SK-N-SH treated with all-trans-retinoic acid at 6 μM for 48 hours (cell line): Measurements from ENCODE around the gene CACNA1C.
"Not testable (repeated sequence)": the region's sequence is repeated elsewhere in the genome, so short reads cannot be mapped to it uniquely, and the experiment has no call there.

Experiments
- ATAC-seq: fragments of 200-7000 bp; cut with Tn5 transposase; 3 replicates; pipeline ENCODE4 v1.9.1; 2020; ENCODE audit warnings: mild to moderate bottlenecking, moderate library complexity
- ARNTL ChIP-seq: fragments of 450-650 bp; formaldehyde crosslinking; IDR thresholded peaks from 2 replicates; pipeline ENCODE4 v1.5.0; 2020; ENCODE audit warnings: low read depth, mild to moderate bottlenecking, moderate library complexity, borderline replicate concordance
- BACH2 ChIP-seq: fragments of 250-450 bp; sonication (Bioruptor Pico); IDR thresholded peaks from 2 replicates; pipeline ENCODE4 v1.9.0; 2021; ENCODE audit warnings: mild to moderate bottlenecking, borderline replicate concordance
- CSDC2 ChIP-seq: fragments of 250-450 bp; sonication (Bioruptor Pico); IDR thresholded peaks from 2 replicates; pipeline ENCODE4 v1.5.0; 2020; ENCODE audit warnings: mild to moderate bottlenecking, moderate library complexity
- CSRNP3 ChIP-seq: fragments of 250-450 bp; sonication (Bioruptor Pico); IDR thresholded peaks from 2 replicates; pipeline ENCODE4 v1.5.1; 2021; ENCODE audit warnings: mild to moderate bottlenecking, moderate library complexity
- GLIS3 ChIP-seq: fragments of 250-450 bp; sonication (Bioruptor Pico); IDR thresholded peaks from 2 replicates; pipeline ENCODE4 v1.5.0; 2020; ENCODE audit warnings: mild to moderate bottlenecking, moderate library complexity
- ISL1 ChIP-seq: fragments of 250-450 bp; sonication (Bioruptor Pico); IDR thresholded peaks from 2 replicates; pipeline ENCODE4 v2.1.2; 2022; ENCODE audit warnings: mild to moderate bottlenecking, moderate library complexity
- OSR1 ChIP-seq: fragments of 250-450 bp; sonication (Bioruptor Pico); IDR thresholded peaks from 2 replicates; pipeline ENCODE4 v1.8.0; 2022; ENCODE audit warnings: moderate library complexity, mild to moderate bottlenecking, inconsistent platforms
- POU6F1 ChIP-seq: fragments of 250-450 bp; sonication (Bioruptor Pico); IDR thresholded peaks from 2 replicates; pipeline ENCODE4 v1.8.0; 2021; ENCODE audit warnings: low read depth, mild to moderate bottlenecking, moderate library complexity, borderline replicate concordance
- PPARA ChIP-seq: fragments of 250-450 bp; sonication (Bioruptor Pico); IDR thresholded peaks from 2 replicates; pipeline ENCODE4 v1.5.0; 2020; ENCODE audit warnings: mild to moderate bottlenecking, borderline replicate concordance
- RARB ChIP-seq: fragments of 250-450 bp; sonication (Bioruptor Pico); IDR thresholded peaks from 2 replicates; pipeline ENCODE4 v1.8.0; 2021; ENCODE audit warnings: mild to moderate bottlenecking, moderate library complexity
- SNAI2 ChIP-seq: fragments of 250-450 bp; sonication (Bioruptor Pico); IDR thresholded peaks from 2 replicates; pipeline ENCODE4 v1.5.0; 2020; ENCODE audit warnings: mild to moderate bottlenecking, moderate library complexity
- TCF4 ChIP-seq: fragments of 250-450 bp; sonication (Bioruptor Pico); IDR thresholded peaks from 2 replicates; pipeline ENCODE4 v1.8.0; 2021; ENCODE audit warnings: mild to moderate bottlenecking, moderate library complexity, borderline replicate concordance
- TOX ChIP-seq: fragments of 250-450 bp; sonication (Bioruptor Pico); IDR thresholded peaks from 2 replicates; pipeline ENCODE4 v1.8.0; 2021; ENCODE audit warnings: mild to moderate bottlenecking, moderate library complexity, borderline replicate concordance
- TSHZ2 ChIP-seq: fragments of 250-450 bp; sonication (Bioruptor Pico); IDR thresholded peaks from 2 replicates; pipeline ENCODE4 v1.5.0; 2020; ENCODE audit warnings: mild to moderate bottlenecking, moderate library complexity
- ZC3H10 ChIP-seq: fragments of 250-450 bp; sonication (Bioruptor Pico); IDR thresholded peaks from 2 replicates; pipeline ENCODE4 v1.5.1; 2021; ENCODE audit warnings: mild to moderate bottlenecking, moderate library complexity
- ZFP3 ChIP-seq: fragments of 250-450 bp; sonication (Bioruptor Pico); IDR thresholded peaks from 2 replicates; pipeline ENCODE4 v1.5.0; 2020; ENCODE audit warnings: mild to moderate bottlenecking, moderate library complexity
- ZFP30 ChIP-seq: fragments of 450-650 bp; formaldehyde crosslinking; IDR thresholded peaks from 2 replicates; pipeline ENCODE4 v1.5.0; 2022; ENCODE audit warnings: mild to moderate bottlenecking, moderate library complexity
- ZNF565 ChIP-seq: fragments of 450-650 bp; formaldehyde crosslinking; conservative IDR thresholded peaks from 2 replicates; pipeline ENCODE4 v1.5.0; 2020; ENCODE audit warnings: low read depth, mild to moderate bottlenecking, moderate library complexity
- ZNF70 ChIP-seq: fragments of 450-650 bp; formaldehyde crosslinking; IDR thresholded peaks from 2 replicates; pipeline ENCODE4 v1.5.0; 2020; ENCODE audit warnings: mild to moderate bottlenecking, moderate library complexity
- ZNF8 ChIP-seq: fragments of 450-650 bp; formaldehyde crosslinking; IDR thresholded peaks from 2 replicates; pipeline ENCODE4 v1.5.0; 2020; ENCODE audit warnings: mild to moderate bottlenecking, moderate library complexity
- TF ChIP-seq, protein P1 (sequence below): fragments of 250-450 bp; sonication (Bioruptor Pico); IDR thresholded peaks from 2 replicates; pipeline ENCODE4 v1.5.1; 2020; ENCODE audit warnings: low read depth, mild to moderate bottlenecking, moderate library complexity

Gene CACNA1C

DNA sequence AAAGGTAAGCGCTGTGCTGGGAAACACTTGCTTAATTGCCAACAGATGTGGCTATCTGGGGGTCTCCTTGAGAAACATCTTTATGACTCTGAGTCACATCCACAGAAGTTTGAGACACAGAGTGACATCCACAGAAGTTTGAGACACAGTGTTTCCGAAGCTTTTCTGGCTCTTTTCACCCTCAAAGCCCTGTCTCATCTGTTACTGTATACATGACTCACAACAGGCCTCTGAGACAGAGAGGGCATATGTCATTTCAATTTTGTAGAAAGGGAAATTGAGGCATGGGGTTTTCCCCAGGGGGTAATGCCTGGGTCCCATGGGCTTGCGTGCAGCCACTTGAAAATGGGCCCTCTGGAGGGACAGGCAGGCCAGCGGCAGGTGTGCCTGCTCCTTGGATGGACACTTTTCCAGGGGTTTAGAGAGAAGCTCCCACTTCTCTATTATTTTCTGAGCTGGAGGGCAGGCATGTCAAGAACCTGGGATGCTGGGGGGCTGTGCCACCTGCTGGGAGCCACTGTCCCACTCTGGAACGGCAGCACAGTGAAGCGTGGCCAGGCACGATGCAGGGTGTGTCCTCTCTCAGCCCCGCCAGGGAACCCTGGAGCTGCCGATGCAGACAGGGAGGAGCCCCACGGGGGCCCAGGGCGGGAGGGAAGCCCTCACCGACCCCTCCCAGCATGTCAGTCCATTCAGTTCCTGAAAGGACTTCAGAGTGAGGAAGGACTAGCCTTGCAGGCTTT, 630.7 kb downstream of the CACNA1C start:
- TF ChIP-seq CSRNP3 (no peak), ZC3H10 (no peak), TSHZ2 (CRISPR knock-in tag) (no peak), GLIS3 (CRISPR knock-in tag) (no peak), BACH2 (no peak), OSR1 (no peak), TOX (CRISPR knock-in tag) (no peak), ISL1 (no peak), ZFP30 (CRISPR knock-in tag) (no peak), SNAI2 (CRISPR knock-in tag) (no peak), CSDC2 (CRISPR knock-in tag) (no peak), POU6F1 (CRISPR knock-in tag) (no peak), PPARA (CRISPR knock-in tag) (no peak), ZNF8 (CRISPR knock-in tag) (no peak), RARB (CRISPR knock-in tag) (no peak), ZNF565 (no peak), TCF4 (CRISPR knock-in tag) (no peak), ZFP3 (CRISPR knock-in tag) (no peak)
- TF ChIP-seq, protein P1, sequence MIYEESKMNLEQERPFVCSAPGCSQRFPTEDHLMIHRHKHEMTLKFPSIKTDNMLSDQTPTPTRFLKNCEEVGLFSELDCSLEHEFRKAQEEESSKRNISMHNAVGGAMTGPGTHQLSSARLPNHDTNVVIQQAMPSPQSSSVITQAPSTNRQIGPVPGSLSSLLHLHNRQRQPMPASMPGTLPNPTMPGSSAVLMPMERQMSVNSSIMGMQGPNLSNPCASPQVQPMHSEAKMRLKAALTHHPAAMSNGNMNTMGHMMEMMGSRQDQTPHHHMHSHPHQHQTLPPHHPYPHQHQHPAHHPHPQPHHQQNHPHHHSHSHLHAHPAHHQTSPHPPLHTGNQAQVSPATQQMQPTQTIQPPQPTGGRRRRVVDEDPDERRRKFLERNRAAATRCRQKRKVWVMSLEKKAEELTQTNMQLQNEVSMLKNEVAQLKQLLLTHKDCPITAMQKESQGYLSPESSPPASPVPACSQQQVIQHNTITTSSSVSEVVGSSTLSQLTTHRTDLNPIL (CRISPR knock-in tag), result no peak
- TF ChIP-seq, all 23 proteins: peak for 0
- no peak for ATAC-seq

DNA sequence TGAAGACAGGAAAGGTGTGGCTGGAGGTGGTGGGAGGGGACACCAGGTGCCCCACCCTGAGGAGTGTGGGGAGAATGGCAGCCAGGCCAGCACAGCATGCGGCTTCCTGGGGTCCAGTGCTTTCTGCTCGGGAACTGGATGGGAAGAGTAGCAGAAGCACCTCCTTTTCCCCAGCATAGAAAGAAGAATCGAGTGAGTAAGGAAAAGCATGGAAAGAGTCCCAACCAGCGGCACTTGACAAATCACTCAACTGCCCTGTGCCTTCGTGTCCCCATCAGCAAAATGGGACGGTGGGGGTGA, 631.2 kb downstream of the CACNA1C start:
- ATAC-seq, result not testable (repeated sequence)

DNA sequence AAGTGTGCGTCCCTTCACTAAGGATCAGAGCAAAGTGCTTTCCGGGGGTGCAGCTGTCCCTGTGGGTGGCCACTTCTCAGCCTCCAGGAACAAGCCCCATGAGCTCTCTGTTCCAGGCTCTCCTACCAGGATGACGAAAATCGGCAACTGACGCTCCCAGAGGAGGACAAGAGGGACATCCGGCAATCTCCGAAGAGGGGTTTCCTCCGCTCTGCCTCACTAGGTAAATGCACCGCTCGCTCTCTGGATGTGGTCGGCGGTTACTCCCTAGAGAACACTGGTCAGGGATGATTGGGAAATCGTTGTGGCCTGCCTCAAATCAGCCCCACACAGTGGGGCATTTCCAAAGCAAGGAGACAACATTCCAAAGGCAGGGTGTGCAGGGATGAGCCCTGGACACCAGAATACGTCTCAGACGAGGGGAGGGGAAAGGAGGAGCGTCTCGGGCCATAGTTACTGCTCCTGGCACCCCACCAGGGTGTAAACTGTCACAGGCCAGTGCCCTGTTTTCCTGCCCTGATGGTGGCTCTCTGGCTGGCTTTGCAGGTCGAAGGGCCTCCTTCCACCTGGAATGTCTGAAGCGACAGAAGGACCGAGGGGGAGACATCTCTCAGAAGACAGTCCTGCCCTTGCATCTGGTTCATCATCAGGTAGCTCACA, 633.0 kb downstream of the CACNA1C start:
- not testable (repeated sequence) for ATAC-seq

- ATAC-seq, result no peak
- TF ChIP-seq ZNF70 (no peak), POU6F1 (CRISPR knock-in tag) (no peak), ZFP3 (CRISPR knock-in tag) (no peak), GLIS3 (CRISPR knock-in tag) (no peak), PPARA (CRISPR knock-in tag) (no peak), TOX (CRISPR knock-in tag) (no peak), TSHZ2 (CRISPR knock-in tag) (no peak), ZFP30 (CRISPR knock-in tag) (no peak), ZC3H10 (no peak), CSDC2 (CRISPR knock-in tag) (no peak), CSRNP3 (no peak), ZNF565 (no peak), ARNTL (CRISPR knock-in tag) (no peak), SNAI2 (CRISPR knock-in tag) (no peak)
Measured at GRCh38 chr12:2686280-2686646, 633.5 kb downstream of the CACNA1C start.
